HT-29 (cell line): ENCODE measurements around the gene LMCD1. TPM values are rescaled to one million over a fixed set of nuclear protein-coding genes. Genes with fewer than 3 reads are reported as not detected.

ENCODE experiments used
- DNase-seq: peaks from one replicate; pipeline ENCODE4 v3.0.0-alpha.2; 2015; ENCODE audit warnings: low spot score
- total RNA-seq: library from RNA; depleted of rRNA; stranded (reverse); fragments of >200 nt; shearing (Covaris generic); gene quantifications from 2 replicates; pipeline ENCODE4 v1.2.3, GENCODE V29; 2014

The LMCD1 gene
- total RNA-seq, 1 experiment from 2014 or later, result 7.5 TPM

DNA sequence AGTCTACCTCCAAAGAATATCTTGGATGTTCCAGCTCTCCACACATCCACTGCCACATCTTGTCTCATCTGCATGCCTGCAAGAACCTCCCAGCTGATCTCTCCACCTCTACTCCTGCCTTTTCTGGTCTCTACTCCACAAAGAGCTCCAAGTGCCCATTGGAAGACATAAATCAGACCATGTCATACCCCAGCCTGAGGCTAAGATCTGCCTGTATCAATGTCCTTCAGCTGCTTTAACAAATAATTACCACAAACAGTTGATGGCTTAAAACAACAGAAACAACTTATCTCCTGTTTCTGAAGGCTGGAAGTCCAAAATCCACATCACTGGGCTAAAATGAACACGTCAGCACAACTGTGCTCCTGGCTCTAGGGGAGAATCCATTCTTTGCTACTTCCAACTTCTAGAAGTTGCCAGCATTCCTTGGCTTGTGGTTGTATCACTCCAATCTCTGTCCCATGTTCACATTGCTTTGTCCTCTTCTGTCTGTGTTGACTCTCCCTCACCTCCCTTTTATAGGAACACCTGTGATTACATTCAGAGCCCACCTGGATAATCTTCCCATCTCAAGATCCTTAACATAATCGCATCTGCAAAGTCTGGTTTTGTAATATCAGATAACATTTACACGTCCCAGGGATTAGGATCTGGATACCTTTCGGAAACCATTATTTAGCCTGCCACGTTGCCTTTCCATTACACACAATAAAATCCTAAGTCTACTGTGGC lies 17.0 kb upstream of the LMCD1 start:
- no peak for DNase-seq

DNA sequence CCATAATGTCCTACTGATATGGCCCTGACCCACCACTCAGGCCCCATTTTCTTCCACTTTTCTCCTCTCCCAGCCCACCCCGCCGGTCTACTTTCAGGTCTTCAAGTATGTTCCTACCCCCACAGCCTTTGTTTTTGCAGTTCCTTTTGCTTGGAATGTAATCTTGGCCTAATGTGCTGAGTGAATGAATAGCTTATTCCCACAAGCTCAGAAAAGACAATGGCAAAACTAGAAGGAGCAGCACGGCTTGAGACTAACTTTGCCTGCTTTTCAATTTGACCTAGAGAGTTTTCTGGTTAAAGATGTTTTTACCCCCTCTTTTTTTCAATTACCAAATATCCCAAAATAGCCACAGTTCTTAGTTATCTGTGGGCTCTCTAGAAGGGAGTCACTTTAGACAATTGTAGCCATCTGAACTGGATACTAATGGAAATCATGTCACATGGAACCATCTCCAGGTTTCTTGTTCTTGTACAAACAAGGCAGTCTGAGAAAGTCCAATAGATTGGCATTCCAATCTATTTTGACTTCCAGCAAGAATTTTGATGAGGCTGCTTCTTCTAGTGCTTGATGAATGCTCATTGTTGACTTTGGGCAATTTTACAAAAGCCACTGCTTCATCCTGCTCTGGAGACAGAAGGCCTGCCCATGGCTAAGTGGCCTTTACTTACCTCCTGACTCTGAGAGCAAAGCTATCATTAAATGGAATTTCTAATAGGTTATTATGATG lies 16.3 kb upstream of the LMCD1 start:
- DNase-seq, result no peak

GRCh38 chr3:8485943-8486342 lies 15.7 kb upstream of the LMCD1 start:
- DNase-seq, result no peak

DNA sequence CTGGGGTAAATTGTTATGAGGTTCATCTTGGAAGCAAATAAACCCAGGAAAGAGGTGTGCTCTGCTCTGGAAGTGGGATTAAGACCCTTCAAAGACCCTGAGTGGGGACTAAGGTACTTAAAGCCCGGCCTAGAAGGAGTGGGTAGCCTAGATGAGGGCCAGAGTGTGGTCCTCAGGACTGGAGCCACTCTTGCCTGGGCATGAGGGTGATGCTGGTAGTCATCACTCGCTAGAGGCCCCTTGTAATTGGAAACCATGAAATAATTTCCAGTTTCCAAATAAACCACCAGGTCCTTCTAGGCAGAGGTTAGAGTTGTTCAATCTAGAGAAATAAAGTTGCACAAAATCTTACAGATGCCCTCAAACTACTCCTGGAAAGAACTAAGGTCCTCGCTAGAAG lies 15.2 kb upstream of the LMCD1 start:
- DNase-seq, result no peak

DNA sequence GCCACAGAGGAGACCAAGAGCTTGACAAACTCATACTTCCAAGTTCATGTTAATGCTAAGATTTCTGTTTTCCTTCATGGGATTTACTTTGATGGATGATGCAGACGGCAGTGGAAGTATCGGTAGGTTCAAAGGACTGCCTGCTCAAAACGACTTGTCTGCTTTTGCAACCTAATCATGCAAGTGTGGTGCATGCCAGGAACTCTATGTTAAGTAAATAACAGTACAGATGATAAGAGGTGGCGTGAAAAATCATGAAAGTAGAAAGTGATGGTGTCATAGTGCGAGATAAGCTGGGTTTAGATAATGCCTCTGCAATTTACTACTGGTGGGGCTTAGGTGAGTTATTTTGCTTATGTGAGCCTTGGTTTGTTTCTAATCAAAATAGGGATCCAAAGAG lies 14.7 kb upstream of the LMCD1 start:
- no peak for DNase-seq

- no peak for DNase-seq
Observed at GRCh38 chr3:8488411-8488810, 13.2 kb upstream of the LMCD1 start.

GRCh38 chr3:8488877-8489276 lies 12.7 kb upstream of the LMCD1 start:
- DNase-seq, result no peak

- DNase-seq, result no peak
Observed at GRCh38 chr3:8489278-8489792, 12.3 kb upstream of the LMCD1 start.

DNA sequence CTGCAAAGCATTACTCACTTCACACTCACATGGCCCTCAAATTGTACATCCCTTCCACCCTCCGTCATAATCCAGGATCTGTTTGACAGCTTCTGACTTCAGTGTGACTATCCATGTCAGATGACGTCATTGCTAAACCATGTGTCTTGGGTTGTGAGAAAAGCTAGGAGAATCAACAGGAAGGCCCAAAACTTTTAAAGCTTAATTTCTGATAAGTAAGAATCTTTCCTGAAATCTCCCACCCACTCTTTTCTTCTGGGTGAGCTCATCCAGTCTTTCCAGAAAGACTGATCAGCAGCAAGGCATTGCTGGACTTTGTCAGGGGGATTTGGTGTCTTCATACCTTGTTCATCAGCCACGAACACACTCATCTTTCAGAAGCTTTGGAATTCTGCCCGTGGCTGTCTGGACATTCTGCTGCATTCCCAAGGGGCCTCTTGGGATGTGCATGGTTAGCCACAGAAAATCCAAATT lies 11.5 kb upstream of the LMCD1 start:
- no peak for DNase-seq

GRCh38 chr3:8491271-8492144 lies 10.1 kb upstream of the LMCD1 start:
- DNase-seq, result no peak

GRCh38 chr3:8492744-8493511 lies 8.7 kb upstream of the LMCD1 start:
- DNase-seq, result no peak

DNA sequence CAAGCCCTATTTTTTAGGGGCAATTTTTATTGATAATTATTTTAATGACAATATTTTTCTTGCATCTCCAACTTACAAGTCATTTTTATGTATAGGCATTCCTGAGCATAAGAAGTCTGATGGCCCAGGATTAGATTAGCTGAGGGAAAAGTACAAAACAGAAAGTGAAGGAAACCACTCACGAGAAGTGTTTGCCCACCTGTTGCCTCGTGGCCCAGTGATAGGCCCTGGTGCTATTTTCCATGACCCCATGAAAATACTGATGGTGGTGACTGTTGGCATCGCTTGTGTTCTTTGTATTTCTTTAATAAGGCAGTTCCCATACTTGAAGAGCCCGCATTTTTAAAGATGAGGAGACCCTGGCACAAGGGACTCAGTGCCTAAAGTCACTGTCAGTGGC lies 7.9 kb upstream of the LMCD1 start:
- DNase-seq, result no peak

DNA sequence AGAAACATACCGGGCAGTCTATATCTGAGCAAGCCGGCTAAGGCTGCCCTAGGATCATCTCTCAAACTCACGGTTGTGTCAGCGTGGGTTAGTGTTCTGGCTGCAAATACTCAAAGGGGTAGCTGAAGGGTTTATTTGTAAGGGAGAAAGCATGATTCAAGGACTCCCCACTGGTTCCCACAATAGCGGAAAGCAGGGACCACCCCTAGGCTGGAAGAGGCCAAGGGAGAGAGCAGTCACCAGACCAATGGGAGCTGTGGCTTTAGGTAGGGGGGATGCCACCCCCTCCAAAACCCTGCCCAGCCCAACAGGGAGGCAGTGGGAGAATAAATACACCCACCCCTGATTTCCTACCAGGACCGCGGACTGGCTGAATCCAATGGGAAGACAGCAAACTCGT lies 7.3 kb upstream of the LMCD1 start:
- no peak for DNase-seq

DNA sequence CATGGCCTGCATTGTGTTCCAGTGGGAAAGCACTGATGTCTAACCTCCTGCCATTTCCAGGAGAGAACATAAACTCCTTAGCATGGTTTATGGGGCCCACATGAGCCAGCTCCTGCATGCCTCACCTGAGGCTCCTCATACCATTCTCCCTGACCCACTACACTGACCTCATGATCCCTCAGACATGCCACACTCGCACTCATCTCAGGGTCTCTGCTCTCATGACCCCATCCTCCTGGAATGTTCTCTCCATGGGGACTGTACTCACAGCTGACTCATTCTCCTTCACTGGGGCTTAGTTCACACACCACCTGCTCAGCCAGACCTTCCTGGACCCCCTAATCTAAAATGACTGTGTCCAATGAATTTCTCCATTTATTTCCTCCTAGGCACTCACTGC lies 4.0 kb upstream of the LMCD1 start:
- DNase-seq, result no peak

GRCh38 chr3:8499181-8499611 lies 2.4 kb upstream of the LMCD1 start:
- DNase-seq, result no peak

- peak; percentile 47 for DNase-seq
Observed at GRCh38 chr3:8500319-8500988, 1.2 kb upstream of the LMCD1 start.

DNA sequence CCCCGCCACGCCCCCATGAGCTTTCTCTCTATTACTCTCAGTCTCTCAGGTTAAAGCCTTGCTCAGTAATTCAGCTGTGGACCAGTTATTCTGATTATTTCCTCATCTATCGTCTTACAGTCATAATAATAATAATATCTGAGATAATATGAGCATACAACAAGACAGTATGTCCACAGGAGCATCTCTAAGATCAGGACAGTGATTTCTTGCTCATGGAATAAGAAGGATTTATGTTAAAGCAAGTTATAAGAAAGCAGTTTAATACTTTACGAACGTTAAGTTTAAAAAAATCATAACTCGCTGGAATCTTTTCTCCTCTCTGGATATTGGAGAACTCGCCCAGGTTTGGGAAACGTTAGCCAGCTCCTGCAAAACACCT lies 643 bp upstream of the LMCD1 start:
- DNase-seq, result peak; percentile 41

DNA sequence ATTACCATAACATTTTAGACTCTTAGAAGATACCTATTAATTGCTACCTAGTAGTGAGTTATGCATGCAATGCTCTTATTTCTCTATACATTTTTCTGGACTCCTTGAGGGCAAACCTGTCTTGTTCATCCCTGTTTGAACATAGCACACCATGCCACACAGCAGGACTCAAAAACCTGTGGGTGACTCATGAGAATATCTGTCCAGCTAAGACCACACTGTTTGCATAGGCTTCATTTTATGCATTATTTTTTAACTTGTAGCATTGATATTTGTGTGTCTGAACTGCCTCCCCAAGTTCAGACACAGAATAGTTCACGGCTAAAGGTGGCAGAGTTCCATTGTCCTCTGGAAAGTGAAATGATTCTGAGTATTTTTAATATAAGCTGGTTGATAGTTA lies 1.8 kb downstream of the LMCD1 start:
- no peak for DNase-seq

DNA sequence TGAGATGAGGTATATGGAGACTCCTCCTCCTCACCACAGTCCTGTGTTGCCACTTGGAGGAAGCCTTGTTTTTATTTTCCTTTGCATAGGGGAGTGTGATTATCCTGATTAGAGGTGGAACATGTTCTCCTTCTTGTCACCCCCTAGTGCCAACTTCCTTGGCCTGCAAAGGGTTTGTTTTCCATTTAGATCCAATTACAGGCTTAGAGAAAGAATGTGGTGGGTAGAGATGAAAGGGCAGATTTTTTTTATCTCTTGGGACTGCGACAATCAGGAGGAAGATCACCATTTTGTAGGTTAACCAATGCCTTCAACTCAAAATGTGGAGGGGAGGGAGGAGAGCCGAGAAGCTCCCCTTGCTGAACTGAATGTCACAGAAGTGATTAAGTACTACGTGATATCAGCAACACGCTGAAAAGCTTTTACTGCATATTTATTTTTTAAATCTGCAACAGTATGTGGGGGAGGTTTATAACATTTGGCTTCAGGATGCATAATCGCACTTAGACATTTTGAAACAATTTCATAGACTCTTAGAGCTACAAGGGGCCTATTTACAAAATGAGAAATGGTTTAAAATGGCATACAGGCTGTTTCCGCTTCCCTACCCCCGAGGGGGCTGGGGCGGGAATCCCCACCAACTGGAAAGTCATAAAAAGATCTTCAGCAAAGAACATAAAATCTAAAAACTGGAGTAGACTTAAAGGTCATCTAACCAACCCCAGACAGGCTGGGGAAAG lies 2.4 kb downstream of the LMCD1 start:
- peak; percentile 12 for DNase-seq

DNA sequence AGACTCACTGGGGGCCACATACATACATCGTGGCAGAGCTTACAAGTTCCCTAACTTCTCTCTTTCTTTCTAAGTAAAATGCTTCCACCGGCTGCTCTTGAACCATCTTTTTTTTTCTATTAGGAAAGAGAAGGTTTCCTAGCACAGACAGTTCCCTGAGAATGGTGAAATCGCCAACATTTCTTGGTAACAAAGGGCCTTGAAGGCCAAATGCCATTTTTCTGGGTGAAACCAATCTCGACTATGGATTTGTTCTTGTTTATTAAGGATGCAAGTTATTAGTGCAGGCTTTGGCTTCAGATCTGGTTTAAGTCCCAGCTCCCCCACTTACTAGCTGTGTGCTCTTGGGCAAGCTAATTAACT lies 3.0 kb downstream of the LMCD1 start:
- no peak for DNase-seq
